Neural progenitor cell (in vitro differentiated cells): ENCODE data around the gene TLE7. TPM values are rescaled to one million over a fixed set of nuclear protein-coding genes. Genes with fewer than 3 reads are reported as not detected.

Experiments
- DNase-seq: peaks from one replicate; pipeline ENCODE4 v3.0.0-alpha.2; 2016; ENCODE audit warnings: low spot score
- H2AFZ ChIP-seq: fragments of 200-600 bp; sonication (generic); replicated peaks from 2 replicates; pipeline ENCODE4 v1.6.1; 2016; ENCODE audit warnings: antibody characterized with exemption
- H3F3A ChIP-seq: fragments of 200-600 bp; sonication (generic); 2 replicates; pipeline ENCODE4 v1.6.1; 2016; ENCODE audit warnings: antibody characterized with exemption, low read depth
- H3K27ac ChIP-seq: fragments of 200-600 bp; sonication (generic); 2 replicates; pipeline ENCODE4 v1.5.1; 2016; ENCODE audit warnings: mild to moderate bottlenecking
- H3K27me3 ChIP-seq: fragments of 200-600 bp; sonication (generic); 2 replicates; pipeline ENCODE4 v1.6.1; 2016; ENCODE audit warnings: mild to moderate bottlenecking, moderate library complexity
- H3K36me3 ChIP-seq: fragments of 200-600 bp; sonication (generic); 2 replicates; pipeline ENCODE4 v1.5.1; 2016
- H3K4me1 ChIP-seq: fragments of 200-600 bp; sonication (generic); 2 replicates; pipeline ENCODE4 v1.6.1; 2016; ENCODE audit warnings: mixed run types
- H3K4me2 ChIP-seq: fragments of 200-600 bp; sonication (generic); 2 replicates; pipeline ENCODE4 v1.6.1; 2016
- H3K4me3 ChIP-seq: fragments of 200-600 bp; sonication (generic); 2 replicates; pipeline ENCODE4 v1.5.1; 2016
- H3K79me2 ChIP-seq: fragments of 200-600 bp; sonication (generic); 2 replicates; pipeline ENCODE4 v1.6.1; 2016; ENCODE audit warnings: low read depth
- H3K9ac ChIP-seq: fragments of 200-600 bp; sonication (generic); 2 replicates; pipeline ENCODE4 v1.6.1; 2016
- H3K9me3 ChIP-seq: fragments of 200-600 bp; sonication (generic); 2 replicates; pipeline ENCODE4 v1.5.1; 2016; ENCODE audit warnings: low read depth
- H4K20me1 ChIP-seq: fragments of 200-600 bp; sonication (generic); 2 replicates; pipeline ENCODE4 v1.6.1; 2016; ENCODE audit warnings: low read depth
- H3K27ac Mint-ChIP-seq: 3 replicates; pipeline ENCODE4 v1.8.0; 2021; ENCODE audit warnings: mixed read lengths
- H3K27me3 Mint-ChIP-seq: 2 replicates; pipeline ENCODE4 v1.8.0; 2022; ENCODE audit warnings: low read depth, mild to moderate bottlenecking, inconsistent platforms, moderate library complexity, mixed read lengths; ENCODE audit not compliant: insufficient read depth
- H3K36me3 Mint-ChIP-seq: 3 replicates; pipeline ENCODE4 v1.8.0; 2021; ENCODE audit warnings: mixed read lengths
- H3K4me1 Mint-ChIP-seq: 3 replicates; pipeline ENCODE4 v1.8.0; 2021; ENCODE audit warnings: mixed read lengths
- H3K4me3 Mint-ChIP-seq: 3 replicates; pipeline ENCODE4 v1.8.0; 2021; ENCODE audit warnings: mild to moderate bottlenecking, moderate library complexity, mixed read lengths
- H3K9me3 Mint-ChIP-seq: 3 replicates; pipeline ENCODE4 v1.8.0; 2020; ENCODE audit warnings: mixed read lengths
- EZH2 ChIP-seq: fragments of 200-600 bp; sonication (generic); IDR thresholded peaks from 2 replicates; pipeline ENCODE4 v1.6.1; 2017; ENCODE audit warnings: antibody characterized with exemption, mild to moderate bottlenecking, moderate library complexity
- EZH2phosphoT487 ChIP-seq: fragments of 200-600 bp; sonication (generic); IDR thresholded peaks from 2 replicates; pipeline ENCODE4 v1.6.1; 2017; ENCODE audit warnings: antibody characterized with exemption
- total RNA-seq: library from RNA; depleted of rRNA; stranded (reverse); fragments of >200 nt; gene quantifications from 2 replicates; pipeline ENCODE4 v1.2.3, GENCODE V29; 2015; ENCODE audit warnings: low replicate concordance
- TF ChIP-seq, protein P1 (sequence below): fragments of 200-600 bp; sonication (generic); IDR thresholded peaks from 2 replicates; pipeline ENCODE4 v1.5.1; 2017; ENCODE audit warnings: antibody characterized with exemption, mild to moderate bottlenecking

The TLE7 gene
- total RNA-seq, 1 donor from 2014 or later, result not detected

DNA sequence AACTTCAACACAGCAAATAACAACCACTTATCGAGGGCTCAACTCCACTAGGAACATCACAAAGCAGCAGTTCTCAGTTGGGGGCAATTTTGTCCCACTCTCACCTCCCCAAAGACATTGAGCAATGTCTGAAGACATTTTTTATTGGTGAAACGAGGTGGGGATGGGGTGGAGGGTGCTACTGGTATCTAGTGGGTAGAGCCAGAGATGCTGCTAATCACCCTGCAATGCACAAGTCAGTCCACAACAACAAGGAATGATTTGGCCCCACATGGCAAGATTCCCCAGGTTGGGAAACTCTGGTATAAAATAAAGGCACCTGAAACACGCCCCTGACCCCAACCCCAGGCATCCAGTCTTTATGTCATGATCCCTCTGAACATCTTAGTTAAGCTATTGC, 33.3 kb downstream of the TLE7 start:
- DNase-seq, result no peak
- H3K4me3 ChIP-seq, result no peak overlapping the region
- peaks cover 16% of the 10 kb centered on the region for H3K9me3 Mint-ChIP-seq
- H4K20me1 ChIP-seq, result no peaks in the 10 kb centered on the region
- no peak for TF ChIP-seq EZH2
- no peak overlapping the region for H3K9ac ChIP-seq
- H3K4me3 Mint-ChIP-seq, result no peak overlapping the region
- H3K4me2 ChIP-seq, result no peak overlapping the region
- no peak overlapping the region for H3K27ac Mint-ChIP-seq
- no peak overlapping the region for H3K27ac ChIP-seq
- H3K27me3 ChIP-seq, result no peaks in the 10 kb centered on the region
- no peaks in the 10 kb centered on the region for H3F3A ChIP-seq
- H3K27me3 Mint-ChIP-seq, result peaks cover 5% of the 10 kb centered on the region
- H3K79me2 ChIP-seq, result no peaks in the 10 kb centered on the region
- H3K4me1 ChIP-seq, result peaks cover 3% of the 10 kb centered on the region
- no peak overlapping the region for H2AFZ ChIP-seq
- no peaks in the 10 kb centered on the region for H3K36me3 Mint-ChIP-seq
- no peaks in the 10 kb centered on the region for H3K36me3 ChIP-seq
- H3K9me3 ChIP-seq, result no peaks in the 10 kb centered on the region
- peaks cover 4% of the 10 kb centered on the region for H3K4me1 Mint-ChIP-seq

DNA sequence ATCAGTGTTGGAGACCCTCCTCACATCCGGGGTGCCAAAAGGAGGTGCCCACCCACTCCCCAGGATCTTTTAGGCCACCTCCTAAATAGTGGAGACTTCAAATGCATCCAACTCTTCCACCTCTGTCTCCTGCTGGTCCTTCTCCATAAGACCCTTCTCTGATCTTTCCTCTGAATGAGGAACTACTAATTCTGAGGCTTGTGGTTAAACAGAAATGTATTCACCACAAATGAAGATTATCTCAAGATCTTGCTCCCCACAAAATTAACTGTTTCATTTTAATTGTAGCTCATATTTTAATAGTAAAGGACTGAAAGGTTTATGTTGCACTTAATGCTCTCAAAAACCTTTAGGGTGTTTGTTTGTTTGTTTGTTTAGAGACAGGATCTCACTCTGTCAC, 34.1 kb downstream of the TLE7 start:
- Histone ChIP-seq H4K20me1 (no peaks in the 10 kb centered on the region), H3K4me1 (peaks cover 3% of the 10 kb centered on the region), H3K9me3 (no peaks in the 10 kb centered on the region), H3K4me2 (no peak overlapping the region), H3F3A (no peaks in the 10 kb centered on the region), H3K27ac (no peak overlapping the region), H3K36me3 (no peaks in the 10 kb centered on the region), H2AFZ (no peak overlapping the region), H3K79me2 (no peaks in the 10 kb centered on the region), H3K27me3 (no peaks in the 10 kb centered on the region), H3K4me3 (no peak overlapping the region), H3K9ac (no peak overlapping the region)
- no peak for DNase-seq
- TF ChIP-seq EZH2 (no peak), EZH2phosphoT487 (no peak)
- TF ChIP-seq, protein P1, sequence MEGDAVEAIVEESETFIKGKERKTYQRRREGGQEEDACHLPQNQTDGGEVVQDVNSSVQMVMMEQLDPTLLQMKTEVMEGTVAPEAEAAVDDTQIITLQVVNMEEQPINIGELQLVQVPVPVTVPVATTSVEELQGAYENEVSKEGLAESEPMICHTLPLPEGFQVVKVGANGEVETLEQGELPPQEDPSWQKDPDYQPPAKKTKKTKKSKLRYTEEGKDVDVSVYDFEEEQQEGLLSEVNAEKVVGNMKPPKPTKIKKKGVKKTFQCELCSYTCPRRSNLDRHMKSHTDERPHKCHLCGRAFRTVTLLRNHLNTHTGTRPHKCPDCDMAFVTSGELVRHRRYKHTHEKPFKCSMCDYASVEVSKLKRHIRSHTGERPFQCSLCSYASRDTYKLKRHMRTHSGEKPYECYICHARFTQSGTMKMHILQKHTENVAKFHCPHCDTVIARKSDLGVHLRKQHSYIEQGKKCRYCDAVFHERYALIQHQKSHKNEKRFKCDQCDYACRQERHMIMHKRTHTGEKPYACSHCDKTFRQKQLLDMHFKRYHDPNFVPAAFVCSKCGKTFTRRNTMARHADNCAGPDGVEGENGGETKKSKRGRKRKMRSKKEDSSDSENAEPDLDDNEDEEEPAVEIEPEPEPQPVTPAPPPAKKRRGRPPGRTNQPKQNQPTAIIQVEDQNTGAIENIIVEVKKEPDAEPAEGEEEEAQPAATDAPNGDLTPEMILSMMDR, result no peak
- Mint-ChIP-seq H3K27me3 (peaks cover 5% of the 10 kb centered on the region), H3K4me3 (no peak overlapping the region), H3K4me1 (peaks cover 2% of the 10 kb centered on the region), H3K9me3 (peaks cover 16% of the 10 kb centered on the region), H3K27ac (no peak overlapping the region), H3K36me3 (no peaks in the 10 kb centered on the region)

DNA sequence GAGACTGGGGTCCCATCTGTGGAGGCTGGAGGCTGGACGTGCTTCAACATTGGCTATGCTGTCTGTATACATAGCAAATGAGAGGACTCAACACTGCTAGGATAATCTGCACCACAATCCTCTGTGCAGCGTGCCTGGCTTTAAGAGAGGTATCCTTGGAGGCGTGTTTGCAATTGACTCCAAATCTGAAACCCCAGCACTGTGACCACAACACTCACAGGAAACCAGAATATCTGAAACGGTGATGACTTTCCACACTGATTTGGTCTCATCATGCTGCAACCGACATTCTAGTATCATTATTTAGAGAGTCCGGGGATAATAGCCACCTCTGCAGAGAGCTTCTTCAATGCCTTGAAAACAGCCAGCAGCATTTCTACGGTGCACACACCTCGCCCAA, 35.1 kb downstream of the TLE7 start:
- H3K27ac Mint-ChIP-seq, result no peak overlapping the region
- Histone ChIP-seq H3K4me1 (peaks cover 8% of the 10 kb centered on the region), H3K9ac (no peak overlapping the region), H3K79me2 (no peaks in the 10 kb centered on the region), H4K20me1 (no peaks in the 10 kb centered on the region), H3K27ac (no peak overlapping the region), H3K9me3 (no peaks in the 10 kb centered on the region), H2AFZ (no peak overlapping the region), H3K4me2 (no peak overlapping the region), H3F3A (peaks cover 1% of the 10 kb centered on the region), H3K4me3 (no peak overlapping the region), H3K27me3 (no peaks in the 10 kb centered on the region), H3K36me3 (no peaks in the 10 kb centered on the region)
- H3K4me1 Mint-ChIP-seq, result no peaks in the 10 kb centered on the region
- H3K4me3 Mint-ChIP-seq, result no peak overlapping the region
- H3K36me3 Mint-ChIP-seq, result no peaks in the 10 kb centered on the region
- TF ChIP-seq, protein P1, result no peak
- TF ChIP-seq EZH2phosphoT487, result no peak
- no peak for TF ChIP-seq EZH2
- peaks cover 16% of the 10 kb centered on the region for H3K9me3 Mint-ChIP-seq
- peaks cover 8% of the 10 kb centered on the region for H3K27me3 Mint-ChIP-seq
- no peak for DNase-seq

DNA sequence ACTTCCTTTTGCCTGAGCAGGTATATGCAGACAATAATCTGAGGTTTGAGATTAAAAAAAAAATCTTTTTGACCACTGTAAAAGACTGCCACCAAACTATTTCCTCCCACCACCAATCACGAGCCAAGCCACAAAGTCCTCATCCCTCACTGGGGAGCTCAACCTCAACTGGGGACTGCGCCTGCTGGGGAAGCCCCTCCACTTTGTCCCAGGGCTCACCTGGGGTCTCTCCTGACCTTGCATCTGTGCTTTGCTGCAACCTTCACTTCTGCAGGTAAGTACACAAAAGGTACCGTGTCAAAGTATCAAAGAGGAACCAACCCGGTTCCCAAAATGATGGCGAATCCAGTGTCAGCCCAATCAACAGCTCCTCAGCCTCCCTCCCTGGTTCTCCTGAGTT, 35.5 kb downstream of the TLE7 start:
- no peaks in the 10 kb centered on the region for H3K79me2 ChIP-seq
- Mint-ChIP-seq H3K9me3 (peaks cover 16% of the 10 kb centered on the region), H3K4me3 (no peak overlapping the region), H3K36me3 (no peaks in the 10 kb centered on the region), H3K27ac (no peak overlapping the region), H3K4me1 (no peaks in the 10 kb centered on the region), H3K27me3 (peaks cover 8% of the 10 kb centered on the region)
- H2AFZ ChIP-seq, result no peak overlapping the region
- DNase-seq, result no peak
- H4K20me1 ChIP-seq, result no peaks in the 10 kb centered on the region
- H3F3A ChIP-seq, result peaks cover 3% of the 10 kb centered on the region
- no peak overlapping the region for H3K4me2 ChIP-seq
- no peaks in the 10 kb centered on the region for H3K9me3 ChIP-seq
- no peaks in the 10 kb centered on the region for H3K36me3 ChIP-seq
- TF ChIP-seq EZH2phosphoT487, result no peak
- no peak for TF ChIP-seq EZH2
- TF ChIP-seq, protein P1, result no peak
- no peak overlapping the region for H3K9ac ChIP-seq
- no peak overlapping the region for H3K4me3 ChIP-seq
- H3K27ac ChIP-seq, result no peak overlapping the region
- no peaks in the 10 kb centered on the region for H3K27me3 ChIP-seq
- peaks cover 10% of the 10 kb centered on the region for H3K4me1 ChIP-seq
